Keratinocyte (primary cell): Measurements from ENCODE around the gene FGF19.

Source experiments
- EZH2 ChIP-seq: IDR thresholded peaks from one replicate; pipeline ENCODE4 v1.6.1; 2012; ENCODE audit warnings: inconsistent platforms, mild to moderate bottlenecking, low read length, moderate library complexity
- TF ChIP-seq, protein P1 (sequence below), 3 experiments: IDR thresholded peaks in 1 of 3; conservative IDR thresholded peaks in 1 of 3; optimal IDR thresholded peaks in 1 of 3; 2 replicates in 2 of 3; 3 replicates in 1 of 3; pipeline versions ENCODE3 to v1.5.1; 2011; ENCODE audit warnings: low read length in 3 of 3, mild to moderate bottlenecking in 3 of 3, moderate library complexity in 2 of 3, control low read depth in 1 of 3, inconsistent platforms in 1 of 3; ENCODE audit not compliant: insufficient read depth in 2 of 3; ENCODE audit errors: extremely low read depth in 1 of 3

- TF ChIP-seq, protein P1, sequence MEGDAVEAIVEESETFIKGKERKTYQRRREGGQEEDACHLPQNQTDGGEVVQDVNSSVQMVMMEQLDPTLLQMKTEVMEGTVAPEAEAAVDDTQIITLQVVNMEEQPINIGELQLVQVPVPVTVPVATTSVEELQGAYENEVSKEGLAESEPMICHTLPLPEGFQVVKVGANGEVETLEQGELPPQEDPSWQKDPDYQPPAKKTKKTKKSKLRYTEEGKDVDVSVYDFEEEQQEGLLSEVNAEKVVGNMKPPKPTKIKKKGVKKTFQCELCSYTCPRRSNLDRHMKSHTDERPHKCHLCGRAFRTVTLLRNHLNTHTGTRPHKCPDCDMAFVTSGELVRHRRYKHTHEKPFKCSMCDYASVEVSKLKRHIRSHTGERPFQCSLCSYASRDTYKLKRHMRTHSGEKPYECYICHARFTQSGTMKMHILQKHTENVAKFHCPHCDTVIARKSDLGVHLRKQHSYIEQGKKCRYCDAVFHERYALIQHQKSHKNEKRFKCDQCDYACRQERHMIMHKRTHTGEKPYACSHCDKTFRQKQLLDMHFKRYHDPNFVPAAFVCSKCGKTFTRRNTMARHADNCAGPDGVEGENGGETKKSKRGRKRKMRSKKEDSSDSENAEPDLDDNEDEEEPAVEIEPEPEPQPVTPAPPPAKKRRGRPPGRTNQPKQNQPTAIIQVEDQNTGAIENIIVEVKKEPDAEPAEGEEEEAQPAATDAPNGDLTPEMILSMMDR (optimal IDR thresholded peaks at IDR 0.05 in 1 of 3, IDR thresholded peaks at IDR 0.05 in 1 of 3, conservative IDR thresholded peaks at IDR 0.05 in 1 of 3; ENCODE audit: extremely low read depth in 1 of 3, insufficient read depth in 2 of 3, low read length in 3 of 3), result no peak
- no peak for TF ChIP-seq EZH2
Observed at GRCh38 chr11:69708736-69709401, 5.0 kb upstream of the FGF19 start.
